ENCODE results near the gene ECSIT. TPM values are rescaled to one million over a fixed set of nuclear protein-coding genes. Genes with fewer than 3 reads are reported as not detected.

Gene ECSIT
- total and polyA plus RNA-seq, 11 donors: 69.7 to 242 (median 133) TPM

GRCh38 chr19:11530432-11530831, 1.5 kb upstream of the ECSIT start:
- no peak overlapping the region for H3K4me3 ChIP-seq
- H3K27ac ChIP-seq: peak overlapping the region in 4 of 12 donors; percentile 9 to 93 (median 72)
- H3K36me3 ChIP-seq: peaks cover 0 to 5% (median 0%) of the 10 kb centered on the region in 9 donors
- no peaks in the 10 kb centered on the region for H3K9me3 ChIP-seq
- intact Hi-C loops (cut with DNase I): loop anchor here in 1 of 10 donors (10.0 kb wide), 1 partner anchor 54 kb away; no protein-coding TSS in a partner anchor
- peak; percentile 38 to 65 (median 58) for ATAC-seq
- H3K27me3 ChIP-seq: no peaks in the 10 kb centered on the region
- DNase-seq: peak; percentile 77 to 90 (median 81)
- TF ChIP-seq POLR2A (IDR thresholded peaks at IDR 0.05) (no peak), CTCF (IDR thresholded peaks at IDR 0.05) (peak in 6 of 12 donors; percentile 16 to 49 (median 34))
- H3K4me1 ChIP-seq: peaks cover 0 to 36% (median 21%) of the 10 kb centered on the region in 12 donors
- 22 to 28% (median 25%) methylated on average over 9 of the region's 9 CpGs for WGBS, 4 donors

GRCh38 chr19:11519138-11519537, 9.8 kb downstream of the ECSIT start:
- DNase-seq: no peak
- no peak for ATAC-seq
- no peak overlapping the region for H3K4me3 ChIP-seq
- H3K4me1 ChIP-seq: no peaks in the 10 kb centered on the region
- 94 to 95% (median 94%) methylated on average over 5 to 9 of the region's 9 CpGs for WGBS, 4 donors
- no peak overlapping the region for H3K27ac ChIP-seq
- peaks cover 0 to 92% (median 54%) of the 10 kb centered on the region in 9 donors for H3K36me3 ChIP-seq
- no peak for TF ChIP-seq CTCF (IDR thresholded peaks at IDR 0.05)
- no peak for TF ChIP-seq POLR2A (IDR thresholded peaks at IDR 0.05)
- no peaks in the 10 kb centered on the region for H3K27me3 ChIP-seq
- intact Hi-C loops (cut with DNase I): no loop called here
- no peaks in the 10 kb centered on the region for H3K9me3 ChIP-seq

GRCh38 chr19:11513946-11514345, 15.0 kb downstream of the ECSIT start:
- DNase-seq (no peak), ATAC-seq (no peak)
- no peaks in the 10 kb centered on the region for H3K27me3 ChIP-seq
- peaks cover 0 to 92% (median 71%) of the 10 kb centered on the region in 9 donors for H3K36me3 ChIP-seq
- no peak overlapping the region for H3K27ac ChIP-seq
- no peak for TF ChIP-seq POLR2A (IDR thresholded peaks at IDR 0.05)
- WGBS, 4 donors: 88 to 96% (median 94%) methylated on average over 5 to 20 of the region's 20 CpGs
- H3K4me3 ChIP-seq: no peak overlapping the region
- no peaks in the 10 kb centered on the region for H3K4me1 ChIP-seq
- no peaks in the 10 kb centered on the region for H3K9me3 ChIP-seq
- intact Hi-C loops (cut with DNase I): no loop called here

- intact Hi-C loops (cut with DNase I): no loop called here
- 90 to 97% (median 95%) methylated on average over 8 of the region's 8 CpGs for WGBS, 4 donors
- peaks cover 0 to 56% (median 42%) of the 10 kb centered on the region in 9 donors for H3K36me3 ChIP-seq
- peaks cover 0 to 13% (median 5%) of the 10 kb centered on the region in 12 donors for H3K4me1 ChIP-seq
- no peak overlapping the region for H3K4me3 ChIP-seq
- H3K27me3 ChIP-seq: no peaks in the 10 kb centered on the region
- H3K9me3 ChIP-seq: no peaks in the 10 kb centered on the region
- no peak overlapping the region for H3K27ac ChIP-seq
- DNase-seq: no peak
- TF ChIP-seq POLR2A (IDR thresholded peaks at IDR 0.05) (no peak), CTCF (IDR thresholded peaks at IDR 0.05) (no peak)
- no peak for ATAC-seq
Measured at GRCh38 chr19:11510444-11510843, 18.5 kb downstream of the ECSIT start.
